ENCODE results near the gene PDE6B.

PDE6B gene

DNA sequence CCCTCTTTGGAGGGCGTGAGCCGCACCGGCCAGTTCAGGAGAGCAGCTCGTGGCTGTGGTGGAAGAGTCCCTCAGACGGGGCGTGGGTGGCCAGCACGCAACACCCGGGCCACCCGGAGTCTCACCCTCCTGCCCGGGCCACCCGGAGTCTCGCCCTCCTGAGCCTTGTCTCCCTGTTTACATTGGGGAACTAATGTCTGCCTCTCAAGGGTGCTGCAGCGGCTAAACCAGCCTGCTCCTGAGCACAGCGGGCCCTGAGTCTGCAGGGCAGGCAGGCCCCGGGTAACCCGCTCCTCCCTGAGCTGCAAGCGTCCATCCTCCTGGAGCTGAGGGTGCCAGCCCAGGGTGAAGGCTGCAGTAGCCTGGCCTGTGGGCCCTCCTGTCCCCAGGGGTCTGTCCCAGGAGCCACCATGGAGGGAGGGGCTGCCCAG is 3.0 kb downstream of the PDE6B start:
- H3K9me2 ChIP-seq (replicated peaks; ENCODE audit: insufficient read depth, low read length) = no peaks in the 10 kb centered on the region
- H3K36me3 ChIP-seq (ENCODE audit: low read length) = no peaks in the 10 kb centered on the region
- no peaks in the 10 kb centered on the region for H3K9me3 ChIP-seq (ENCODE audit: insufficient read depth, low read length)
- no peaks in the 10 kb centered on the region for H3K79me2 ChIP-seq (ENCODE audit: insufficient read depth, low read length)
- H2AFZ ChIP-seq (ENCODE audit: low read depth, low read length, severe bottlenecking) = no peak overlapping the region
- H3K4me3 ChIP-seq (ENCODE audit: insufficient read depth, low read length, poor library complexity, severe bottlenecking) = no peak overlapping the region
- H3K9ac ChIP-seq (ENCODE audit: low read length) = no peak overlapping the region
- no peak overlapping the region for H3K27ac ChIP-seq (ENCODE audit: low read depth, low read length)
- no peaks in the 10 kb centered on the region for H3K27me3 ChIP-seq (ENCODE audit: low read length)
- no peak for TF ChIP-seq CTCF (IDR thresholded peaks at IDR 0.05; ENCODE audit: insufficient read depth, low read length, poor library complexity, severe bottlenecking)
- no peak for TF ChIP-seq EZH2phosphoT487 (conservative IDR thresholded peaks at IDR 0.05; ENCODE audit: low read length)
- no peaks in the 10 kb centered on the region for H4K20me1 ChIP-seq (ENCODE audit: low read depth, low read length)
- no peak overlapping the region for H3K4me2 ChIP-seq (ENCODE audit: low read depth, low read length, poor library complexity, severe bottlenecking)
- H3F3A ChIP-seq (ENCODE audit: insufficient read depth) = no peaks in the 10 kb centered on the region

GRCh38 chr4:628821-629635 is 3.7 kb downstream of the PDE6B start:
- H3K79me2 ChIP-seq (ENCODE audit: insufficient read depth, low read length) = no peaks in the 10 kb centered on the region
- H4K20me1 ChIP-seq (ENCODE audit: low read depth, low read length) = no peaks in the 10 kb centered on the region
- H3K4me3 ChIP-seq (ENCODE audit: insufficient read depth, low read length, poor library complexity, severe bottlenecking) = no peak overlapping the region
- no peaks in the 10 kb centered on the region for H3K36me3 ChIP-seq (ENCODE audit: low read length)
- H3K4me2 ChIP-seq (ENCODE audit: low read depth, low read length, poor library complexity, severe bottlenecking) = no peak overlapping the region
- no peaks in the 10 kb centered on the region for H3K27me3 ChIP-seq (ENCODE audit: low read length)
- H3K9ac ChIP-seq (ENCODE audit: low read length) = no peak overlapping the region
- no peak overlapping the region for H3K27ac ChIP-seq (ENCODE audit: low read depth, low read length)
- no peaks in the 10 kb centered on the region for H3F3A ChIP-seq (ENCODE audit: insufficient read depth)
- H3K9me3 ChIP-seq (ENCODE audit: insufficient read depth, low read length) = no peaks in the 10 kb centered on the region
- no peaks in the 10 kb centered on the region for H3K9me2 ChIP-seq (replicated peaks; ENCODE audit: insufficient read depth, low read length)
- TF ChIP-seq EZH2phosphoT487 (conservative IDR thresholded peaks at IDR 0.05; ENCODE audit: low read length) (no peak), CTCF (IDR thresholded peaks at IDR 0.05; ENCODE audit: insufficient read depth, low read length, poor library complexity, severe bottlenecking) (no peak)
- H2AFZ ChIP-seq (ENCODE audit: low read depth, low read length, severe bottlenecking) = no peak overlapping the region

- no peaks in the 10 kb centered on the region for H3K9me3 ChIP-seq (ENCODE audit: insufficient read depth, low read length)
- H2AFZ ChIP-seq (ENCODE audit: low read depth, low read length, severe bottlenecking) = no peak overlapping the region
- H3K4me3 ChIP-seq (ENCODE audit: insufficient read depth, low read length, poor library complexity, severe bottlenecking) = no peak overlapping the region
- H3K9me2 ChIP-seq (replicated peaks; ENCODE audit: insufficient read depth, low read length) = no peaks in the 10 kb centered on the region
- H3K27ac ChIP-seq (ENCODE audit: low read depth, low read length) = no peak overlapping the region
- H3K36me3 ChIP-seq (ENCODE audit: low read length) = no peaks in the 10 kb centered on the region
- no peaks in the 10 kb centered on the region for H3F3A ChIP-seq (ENCODE audit: insufficient read depth)
- no peak for TF ChIP-seq CTCF (IDR thresholded peaks at IDR 0.05; ENCODE audit: insufficient read depth, low read length, poor library complexity, severe bottlenecking)
- TF ChIP-seq EZH2phosphoT487 (conservative IDR thresholded peaks at IDR 0.05; ENCODE audit: low read length) = no peak
- H3K9ac ChIP-seq (ENCODE audit: low read length) = no peak overlapping the region
- H3K79me2 ChIP-seq (ENCODE audit: insufficient read depth, low read length) = no peaks in the 10 kb centered on the region
- H3K27me3 ChIP-seq (ENCODE audit: low read length) = no peaks in the 10 kb centered on the region
- no peaks in the 10 kb centered on the region for H4K20me1 ChIP-seq (ENCODE audit: low read depth, low read length)
- H3K4me2 ChIP-seq (ENCODE audit: low read depth, low read length, poor library complexity, severe bottlenecking) = no peak overlapping the region
Observed at GRCh38 chr4:629636-629914, 4.2 kb downstream of the PDE6B start.
